GM12864 (cell line): Measurements from ENCODE around the gene HDAC5.
"Not testable (repeated sequence)": the region's sequence is repeated elsewhere in the genome, so short reads cannot be mapped to it uniquely, and the experiment has no call there.

Experiments
- DNase-seq: peaks from one replicate; pipeline ENCODE4 v3.0.0-alpha.2; 2011; ENCODE audit warnings: low read depth
- H3K4me3 ChIP-seq: 2 replicates; pipeline ENCODE4 v1.5.1; 2011; ENCODE audit warnings: mild to moderate bottlenecking, low read depth, low read length, control low read depth
- CTCF ChIP-seq: IDR thresholded peaks from 2 replicates; pipeline ENCODE4 v1.5.1; 2011; ENCODE audit warnings: low read depth, mild to moderate bottlenecking, moderate library complexity, low read length, control low read depth, inconsistent platforms; ENCODE audit errors: missing control alignments

Gene HDAC5

DNA sequence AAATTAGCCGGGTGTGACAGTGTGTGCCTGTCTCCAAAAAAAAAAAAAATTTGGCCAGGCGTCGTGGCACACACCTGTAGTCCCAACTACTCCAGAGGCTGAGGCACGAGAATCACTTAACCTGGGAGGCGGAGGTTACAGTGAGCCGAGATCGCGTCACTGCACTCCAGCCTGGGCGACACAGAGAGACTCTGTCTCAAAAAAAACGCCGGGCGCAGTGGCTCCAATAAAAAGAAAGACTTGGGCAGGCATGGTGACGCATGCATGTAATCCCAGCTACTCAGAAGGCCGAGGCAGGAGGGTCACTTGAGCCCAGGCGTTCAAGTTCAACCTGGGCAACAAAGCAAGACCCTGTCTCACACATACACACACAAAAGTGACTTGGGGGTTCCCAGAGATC lies 60.6 kb downstream of the HDAC5 start:
- no peak for TF ChIP-seq CTCF
- DNase-seq = no peak
- no peak overlapping the region for H3K4me3 ChIP-seq

DNA sequence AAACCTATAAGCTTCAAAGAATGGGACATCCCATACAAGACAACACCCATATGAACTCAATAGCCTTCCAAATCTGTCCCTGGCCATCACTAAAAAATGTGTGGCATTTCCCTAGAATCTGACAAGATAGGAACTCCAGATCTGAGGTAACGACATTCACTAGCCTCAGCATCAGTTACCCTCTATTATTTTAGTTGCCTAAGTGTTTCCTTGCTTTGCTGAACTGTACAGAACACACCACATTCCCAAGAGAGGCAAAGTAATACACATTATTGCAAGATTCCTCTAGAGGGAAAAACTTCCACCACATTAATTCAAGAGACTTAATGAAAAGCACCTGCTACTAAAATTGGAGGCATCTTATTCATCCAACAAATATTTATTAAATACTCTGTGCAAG lies 62.0 kb downstream of the HDAC5 start:
- no peak overlapping the region for H3K4me3 ChIP-seq
- no peak for TF ChIP-seq CTCF
- DNase-seq = no peak

DNA sequence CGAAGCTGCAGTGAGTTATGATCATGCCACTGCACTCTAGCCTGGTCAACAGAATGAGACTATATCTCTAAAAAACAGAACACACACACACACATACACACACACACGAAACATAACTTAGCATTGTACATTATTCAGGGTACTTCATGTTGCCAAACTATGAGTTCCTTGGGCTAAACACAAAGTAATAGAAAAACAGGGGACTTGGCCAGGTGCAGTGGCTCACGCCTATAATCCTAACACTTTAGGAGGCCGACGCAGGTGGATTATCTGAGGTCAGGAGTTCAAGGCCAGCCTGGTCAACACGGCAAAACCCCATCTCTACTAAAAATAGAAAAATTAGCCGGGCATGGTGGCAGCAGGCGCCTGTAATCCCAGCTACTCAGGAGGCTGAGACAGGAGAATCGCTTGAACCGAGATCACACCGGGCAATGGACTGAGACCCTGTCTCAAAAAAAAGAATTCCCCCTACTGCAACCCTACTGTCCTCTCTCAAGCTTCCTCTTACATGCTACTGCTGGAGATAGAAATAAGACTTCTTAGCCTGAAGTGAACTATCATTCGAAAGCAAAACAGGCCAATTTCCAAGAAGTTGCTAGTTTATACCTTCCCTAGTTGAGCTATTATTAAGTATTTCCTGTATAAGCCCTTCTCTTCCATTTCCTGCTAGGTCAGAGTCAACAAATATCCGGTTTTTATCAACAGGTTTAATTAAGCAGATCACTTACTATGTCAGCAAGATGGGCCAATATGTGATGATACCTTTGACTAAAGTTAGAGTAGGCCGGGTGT lies 64.1 kb downstream of the HDAC5 start:
- DNase-seq = no peak
- no peak overlapping the region for H3K4me3 ChIP-seq
- TF ChIP-seq CTCF = no peak

DNA sequence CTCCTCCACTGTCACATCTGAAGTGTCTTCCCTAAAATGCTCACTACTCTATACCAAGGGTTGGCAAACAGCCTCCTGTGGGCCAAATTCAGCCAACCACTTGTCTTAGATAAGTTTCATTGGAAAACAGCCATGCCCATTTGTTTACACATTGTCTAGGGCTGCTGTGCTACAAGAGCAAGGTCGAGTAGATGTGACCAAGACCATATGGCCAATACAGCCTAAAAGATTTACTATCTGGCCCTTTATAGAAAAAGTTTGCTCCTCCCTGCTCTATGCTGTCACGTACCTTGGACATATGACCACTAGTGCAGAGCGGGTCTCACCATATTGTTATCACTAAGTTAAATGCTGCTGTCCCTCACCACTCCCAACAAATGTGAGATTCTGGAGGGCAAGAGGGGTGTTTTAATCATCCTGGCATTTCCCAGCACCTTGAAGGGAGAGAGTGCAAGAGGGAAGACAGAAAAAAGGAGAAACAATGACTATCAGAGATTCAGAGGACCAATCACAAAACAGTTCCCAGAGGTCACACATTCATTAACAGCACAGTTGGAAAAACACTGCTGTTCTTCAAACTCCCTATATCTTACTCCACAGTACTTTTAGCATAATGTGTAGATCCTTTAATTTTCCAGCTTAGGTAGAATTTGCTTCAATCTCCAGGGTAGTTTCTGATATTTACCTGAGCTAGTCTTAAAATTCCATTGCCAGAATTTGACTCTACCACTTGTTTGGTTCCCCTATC lies 70.1 kb downstream of the HDAC5 start:
- no peak overlapping the region for H3K4me3 ChIP-seq
- no peak for DNase-seq
- TF ChIP-seq CTCF = no peak

GRCh38 chr17:44049294-44050060 lies 74.0 kb downstream of the HDAC5 start:
- no peak for TF ChIP-seq CTCF
- DNase-seq = no peak
- no peak overlapping the region for H3K4me3 ChIP-seq

DNA sequence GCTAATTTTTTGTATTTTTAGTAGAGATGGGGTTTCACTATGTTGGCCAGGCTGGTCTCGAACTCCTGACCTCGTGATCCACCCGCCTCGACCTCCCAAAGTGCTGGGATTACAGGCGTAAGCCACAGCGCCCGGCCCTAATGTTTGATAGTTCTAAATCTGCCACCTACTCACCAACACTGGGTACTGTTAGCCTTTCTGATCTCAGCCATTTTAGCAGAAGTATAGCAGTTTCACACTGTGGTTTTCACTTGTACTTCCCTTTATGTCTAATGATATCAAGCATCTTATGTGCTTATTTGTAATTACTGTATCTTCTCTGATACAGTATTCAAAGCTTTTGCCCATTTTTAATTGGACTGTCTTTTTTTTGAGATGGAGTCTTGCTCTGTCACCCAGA lies 76.5 kb downstream of the HDAC5 start:
- not testable (repeated sequence) for DNase-seq, H3K4me3 ChIP-seq

- DNase-seq = no peak
Measured at GRCh38 chr17:44045486-44045885, 78.0 kb downstream of the HDAC5 start.

More at GRCh38 chr17:44045486-44045885, 78.0 kb downstream of the HDAC5 start:
- no peak overlapping the region for H3K4me3 ChIP-seq
- TF ChIP-seq CTCF = no peak
